GM15510 (cell line): ENCODE measurements around the gene GUCY1B1.

ENCODE experiments used
- POLR2A ChIP-seq: IDR thresholded peaks from 3 replicates; pipeline ENCODE4 v1.6.1; 2011; ENCODE audit warnings: borderline replicate concordance; ENCODE audit not compliant: insufficient read length; ENCODE audit errors: extremely low read depth

Gene GUCY1B1

DNA sequence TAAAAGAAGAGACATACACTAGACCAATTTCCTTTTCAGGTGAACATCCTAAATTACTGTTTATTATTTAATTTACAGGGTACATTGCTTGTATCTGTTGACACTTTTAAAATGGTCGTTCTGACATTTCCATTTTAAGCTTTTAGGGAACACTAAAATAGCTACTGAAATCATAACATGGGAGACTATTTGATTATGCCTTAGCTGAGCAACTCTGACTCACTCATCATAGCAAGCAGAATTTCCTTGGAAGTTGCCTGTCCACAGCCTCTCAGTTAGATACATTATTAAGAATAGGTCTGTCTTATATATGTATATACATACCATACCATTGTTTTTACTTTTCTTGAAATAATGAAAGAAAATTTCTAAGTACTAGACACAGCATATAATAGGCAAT lies 22.0 kb downstream of the GUCY1B1 start:
- TF ChIP-seq POLR2A, result no peak

GRCh38 chr4:155781249-155781831 lies 22.5 kb downstream of the GUCY1B1 start:
- no peak for TF ChIP-seq POLR2A

GRCh38 chr4:155784637-155785036 lies 25.8 kb downstream of the GUCY1B1 start:
- no peak for TF ChIP-seq POLR2A

DNA sequence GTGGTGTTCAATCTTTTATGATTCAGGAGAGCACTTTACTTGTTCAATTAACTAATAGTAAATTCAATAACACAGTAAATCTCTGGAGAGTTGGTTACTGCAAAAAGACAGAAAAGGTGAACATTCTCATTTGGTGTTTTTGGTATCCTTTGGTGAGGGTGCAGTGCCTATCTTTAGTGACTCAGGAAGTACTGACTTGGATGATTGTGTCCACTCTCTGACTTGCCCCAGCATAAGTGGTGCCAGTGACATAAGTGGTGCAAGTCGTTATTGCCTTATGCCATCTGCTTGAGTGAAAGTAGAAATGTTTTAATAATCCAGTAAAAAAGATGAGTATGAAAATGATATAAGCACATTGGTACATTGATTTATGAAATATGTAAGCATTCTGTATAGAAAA lies 27.0 kb downstream of the GUCY1B1 start:
- TF ChIP-seq POLR2A, result no peak

DNA sequence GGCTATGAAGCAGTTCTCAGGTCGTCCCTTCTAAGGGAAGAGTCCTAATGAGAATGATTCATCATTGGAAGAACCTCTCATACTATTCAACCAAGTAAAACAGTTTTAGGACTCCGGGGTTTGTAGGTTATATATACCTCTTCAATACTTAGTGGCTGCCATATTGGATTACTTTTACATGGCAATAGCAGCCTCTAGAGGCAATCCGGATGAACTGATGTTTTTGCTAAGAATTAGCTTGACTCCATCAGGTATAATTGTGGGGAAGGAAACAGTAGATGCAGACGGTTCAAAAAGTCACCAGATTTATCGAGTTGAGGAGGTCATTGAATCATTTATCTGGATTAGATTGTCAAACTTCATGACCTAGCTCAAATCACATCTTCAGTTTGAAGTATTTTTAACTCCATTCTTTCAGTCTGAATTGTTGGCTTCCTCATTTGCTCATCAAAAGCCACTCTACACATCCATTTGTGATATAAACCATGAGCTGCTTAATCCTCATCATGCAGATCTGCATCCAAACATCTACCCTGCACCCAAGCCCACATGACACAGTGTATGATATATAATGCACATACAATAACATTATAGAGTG lies 28.4 kb downstream of the GUCY1B1 start:
- TF ChIP-seq POLR2A, result no peak

- no peak for TF ChIP-seq POLR2A
These were observed 30.6 kb downstream of the GUCY1B1 start for GRCh38 chr4:155789391-155789790.

DNA sequence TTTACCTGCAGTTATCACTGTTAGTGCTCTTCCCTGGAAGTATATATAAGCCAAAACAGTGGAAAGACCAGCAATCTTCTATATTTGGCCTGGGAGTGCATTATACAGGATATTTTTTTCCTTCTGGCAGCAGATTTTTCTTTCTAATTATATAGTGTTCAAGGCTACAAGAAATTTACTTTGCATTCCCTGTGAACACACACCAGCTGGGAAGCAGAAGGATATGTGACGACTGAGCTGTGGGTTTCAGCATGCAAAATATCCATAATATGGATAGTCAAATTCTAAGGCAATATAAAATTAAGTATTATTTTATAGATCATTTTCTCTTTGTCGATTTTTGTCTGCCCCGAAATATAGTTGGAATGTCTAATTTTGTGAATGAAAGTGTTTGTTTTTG lies 31.2 kb downstream of the GUCY1B1 start:
- TF ChIP-seq POLR2A, result no peak

GRCh38 chr4:155794589-155795236 lies 35.9 kb downstream of the GUCY1B1 start:
- TF ChIP-seq POLR2A, result no peak

- no peak for TF ChIP-seq POLR2A
These were observed 37.2 kb downstream of the GUCY1B1 start for GRCh38 chr4:155795991-155796390.

GRCh38 chr4:155799116-155799793 lies 40.4 kb downstream of the GUCY1B1 start:
- no peak for TF ChIP-seq POLR2A

- TF ChIP-seq POLR2A, result no peak
These were observed 40.9 kb downstream of the GUCY1B1 start for GRCh38 chr4:155799794-155800123.

DNA sequence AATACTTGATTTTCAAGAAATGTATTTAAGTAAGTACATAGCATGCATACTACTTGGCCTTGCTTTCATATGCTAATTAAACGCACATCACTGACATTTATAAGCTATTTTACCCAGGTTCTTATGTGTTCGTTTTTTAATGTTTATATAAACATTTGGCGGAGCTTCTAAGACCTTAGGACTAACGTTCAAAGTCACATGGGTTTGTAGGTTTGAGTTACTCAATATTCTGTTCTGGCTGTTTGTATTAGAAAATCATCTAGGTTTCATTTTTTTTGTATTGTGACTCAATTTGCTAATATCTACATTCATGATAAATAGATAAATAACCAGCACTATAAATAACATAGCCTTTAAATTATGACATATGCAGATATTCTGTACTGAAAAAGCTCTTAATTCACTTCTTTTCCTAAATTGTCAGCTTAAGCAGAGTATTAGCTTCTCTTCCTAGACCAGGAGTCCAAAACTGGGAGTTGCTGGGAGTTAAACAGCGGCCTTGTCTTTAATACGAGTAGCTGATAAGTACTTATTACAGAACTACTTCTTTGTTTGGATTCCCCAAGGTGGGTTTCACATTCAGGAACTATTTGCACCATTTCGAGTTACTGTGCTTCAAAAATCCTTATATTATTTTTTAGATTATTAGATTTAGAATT lies 42.0 kb downstream of the GUCY1B1 start:
- TF ChIP-seq POLR2A, result no peak

DNA sequence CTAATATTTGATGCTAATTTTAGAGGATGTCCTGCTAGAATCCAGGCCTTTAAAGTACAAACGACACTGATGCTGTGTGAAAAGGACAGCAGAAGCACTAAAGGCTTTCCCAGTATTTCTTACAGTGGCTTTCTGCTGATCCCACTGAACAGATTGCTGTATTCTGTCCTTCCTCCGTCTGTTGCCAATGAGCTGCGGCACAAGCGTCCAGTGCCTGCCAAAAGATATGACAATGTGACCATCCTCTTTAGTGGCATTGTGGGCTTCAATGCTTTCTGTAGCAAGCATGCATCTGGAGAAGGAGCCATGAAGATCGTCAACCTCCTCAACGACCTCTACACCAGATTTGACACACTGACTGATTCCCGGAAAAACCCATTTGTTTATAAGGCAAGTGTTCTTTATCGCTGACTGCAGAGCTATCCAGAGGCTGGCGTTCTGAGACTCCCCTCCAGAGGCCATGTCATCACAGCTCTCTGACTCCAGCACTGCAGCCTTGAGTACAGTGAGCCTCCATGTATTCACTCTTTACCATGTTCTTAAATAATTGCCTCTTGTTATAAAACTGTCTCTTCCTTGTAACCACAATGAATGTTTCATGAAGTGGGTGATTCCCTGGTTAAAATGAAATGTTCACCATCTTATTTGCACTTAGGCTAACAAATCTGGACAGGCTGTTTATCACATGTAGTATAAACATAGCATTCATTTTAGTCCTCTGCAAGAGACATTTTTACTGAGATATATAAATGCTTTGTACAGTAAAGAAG lies 43.6 kb downstream of the GUCY1B1 start:
- no peak for TF ChIP-seq POLR2A

DNA sequence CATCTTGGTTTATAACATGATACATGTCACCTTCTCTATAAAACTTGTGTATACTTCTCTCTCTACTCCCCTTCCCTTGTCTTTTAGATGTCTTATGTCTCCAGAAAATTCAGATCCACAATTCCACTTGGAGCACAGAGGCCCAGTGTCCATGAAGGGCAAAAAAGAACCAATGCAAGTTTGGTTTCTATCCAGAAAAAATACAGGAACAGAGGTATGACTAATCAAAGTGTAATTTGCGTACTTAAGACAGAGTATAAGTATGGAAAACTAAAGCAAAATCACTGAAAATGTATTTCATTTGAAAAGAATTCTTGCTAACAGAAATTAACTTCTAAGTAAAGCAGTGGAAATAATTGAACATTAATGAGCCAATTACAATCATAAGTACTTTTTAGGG lies 46.2 kb downstream of the GUCY1B1 start:
- no peak for TF ChIP-seq POLR2A
